GM12865 (cell line): ENCODE results near the gene RETREG1.

ENCODE experiments used
- DNase-seq: peaks from one replicate; pipeline ENCODE4 v3.0.0; 2010; ENCODE audit warnings: low read depth
- H3K4me3 ChIP-seq: 2 replicates; pipeline ENCODE4 v1.5.1; 2011; ENCODE audit warnings: mild to moderate bottlenecking, low read depth, low read length, control low read depth
- TF ChIP-seq, protein P1 (sequence below): IDR thresholded peaks from 2 replicates; pipeline ENCODE4 v1.5.1; 2011; ENCODE audit warnings: low read length, control low read depth, low read depth, inconsistent platforms; ENCODE audit not compliant: insufficient read depth; ENCODE audit errors: missing control alignments

The RETREG1 gene

DNA sequence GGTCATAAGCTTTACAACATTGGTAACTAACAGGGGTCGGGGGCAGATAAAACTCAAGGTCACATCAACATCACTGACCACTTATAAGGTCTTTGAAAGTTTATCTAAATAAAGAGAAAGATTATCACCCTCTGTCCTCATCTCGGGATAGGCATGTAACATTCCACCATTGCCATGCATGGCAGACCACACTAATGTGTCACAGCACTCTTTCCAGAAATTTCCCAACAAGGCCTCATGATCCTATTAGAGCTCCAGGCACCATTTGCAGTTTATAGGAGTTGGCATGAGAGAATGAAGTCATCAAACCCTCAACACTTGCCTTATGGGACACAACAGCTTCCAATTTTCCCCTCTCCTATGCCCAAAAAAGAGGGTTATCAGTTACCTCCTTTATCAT is 119.3 kb downstream of the RETREG1 start:
- no peak for DNase-seq
- no peak overlapping the region for H3K4me3 ChIP-seq
- TF ChIP-seq, protein P1, sequence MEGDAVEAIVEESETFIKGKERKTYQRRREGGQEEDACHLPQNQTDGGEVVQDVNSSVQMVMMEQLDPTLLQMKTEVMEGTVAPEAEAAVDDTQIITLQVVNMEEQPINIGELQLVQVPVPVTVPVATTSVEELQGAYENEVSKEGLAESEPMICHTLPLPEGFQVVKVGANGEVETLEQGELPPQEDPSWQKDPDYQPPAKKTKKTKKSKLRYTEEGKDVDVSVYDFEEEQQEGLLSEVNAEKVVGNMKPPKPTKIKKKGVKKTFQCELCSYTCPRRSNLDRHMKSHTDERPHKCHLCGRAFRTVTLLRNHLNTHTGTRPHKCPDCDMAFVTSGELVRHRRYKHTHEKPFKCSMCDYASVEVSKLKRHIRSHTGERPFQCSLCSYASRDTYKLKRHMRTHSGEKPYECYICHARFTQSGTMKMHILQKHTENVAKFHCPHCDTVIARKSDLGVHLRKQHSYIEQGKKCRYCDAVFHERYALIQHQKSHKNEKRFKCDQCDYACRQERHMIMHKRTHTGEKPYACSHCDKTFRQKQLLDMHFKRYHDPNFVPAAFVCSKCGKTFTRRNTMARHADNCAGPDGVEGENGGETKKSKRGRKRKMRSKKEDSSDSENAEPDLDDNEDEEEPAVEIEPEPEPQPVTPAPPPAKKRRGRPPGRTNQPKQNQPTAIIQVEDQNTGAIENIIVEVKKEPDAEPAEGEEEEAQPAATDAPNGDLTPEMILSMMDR: no peak

DNA sequence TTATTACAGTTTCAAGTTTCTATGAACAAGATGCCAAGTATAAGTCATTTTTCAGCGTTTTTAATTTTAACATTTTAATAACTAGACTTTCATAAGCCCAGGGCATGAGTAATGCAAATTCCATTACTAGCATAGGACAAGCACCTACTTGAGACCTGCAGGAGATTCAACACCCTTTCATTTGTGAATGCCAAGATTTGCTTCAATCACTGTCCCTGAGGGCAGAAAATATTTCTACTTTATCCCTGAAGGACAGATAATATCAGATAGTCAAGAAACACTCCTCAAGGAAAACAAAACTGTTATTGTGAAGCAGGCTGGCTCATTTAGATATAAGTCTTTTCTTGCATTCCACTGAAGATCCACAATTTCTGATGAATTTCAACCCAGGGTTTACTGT is 123.5 kb downstream of the RETREG1 start:
- no peak for DNase-seq
- H3K4me3 ChIP-seq: no peak overlapping the region
- TF ChIP-seq, protein P1: no peak

- TF ChIP-seq, protein P1: no peak
- no peak overlapping the region for H3K4me3 ChIP-seq
- DNase-seq: no peak
These were observed 124.2 kb downstream of the RETREG1 start for GRCh38 chr5:16492398-16493140.

DNA sequence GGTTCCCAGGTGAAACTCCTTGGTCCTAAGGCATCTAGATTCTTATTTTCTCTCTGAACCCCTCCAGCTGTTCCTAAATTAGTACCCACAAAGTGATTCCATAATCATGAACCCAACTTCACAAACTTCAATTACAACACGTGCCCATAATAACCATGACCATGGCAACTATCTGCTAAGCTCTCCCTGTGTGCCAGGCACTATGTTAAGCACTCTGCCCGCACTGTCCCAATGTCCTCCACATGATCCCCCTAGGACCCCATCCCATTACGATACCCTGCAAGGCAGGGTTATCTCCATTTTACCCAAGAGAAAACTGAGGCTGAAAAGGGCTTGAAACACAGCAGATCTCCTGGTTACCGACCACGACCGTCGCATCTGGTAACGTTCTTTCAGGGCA is 125.9 kb downstream of the RETREG1 start:
- H3K4me3 ChIP-seq: no peak overlapping the region
- TF ChIP-seq, protein P1: no peak
- DNase-seq: no peak

GRCh38 chr5:16489322-16489791 is 127.4 kb downstream of the RETREG1 start:
- H3K4me3 ChIP-seq: no peak overlapping the region
- TF ChIP-seq, protein P1: peak; percentile 35
- DNase-seq: peak; percentile 26

GRCh38 chr5:16487456-16487855 is 129.3 kb downstream of the RETREG1 start:
- no peak for DNase-seq
- TF ChIP-seq, protein P1: no peak
- H3K4me3 ChIP-seq: no peak overlapping the region

DNA sequence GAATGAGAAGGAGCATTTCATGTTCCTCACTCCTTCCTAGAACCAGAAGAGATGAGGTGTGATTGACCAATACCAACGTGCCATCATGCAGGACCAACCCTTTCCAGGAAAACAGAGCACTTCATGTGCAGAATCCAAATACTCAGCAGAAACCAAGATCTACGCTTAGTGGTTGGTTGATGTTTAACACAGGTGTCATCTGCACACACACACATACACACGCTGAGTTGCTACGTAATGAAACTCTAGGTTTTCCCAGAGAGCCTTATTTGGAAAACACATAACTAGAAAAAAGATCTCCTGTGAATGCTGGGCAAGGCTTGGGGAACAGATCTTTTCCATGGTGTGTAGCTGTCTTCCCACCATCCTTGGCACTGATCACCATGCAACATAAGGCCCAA is 130.1 kb downstream of the RETREG1 start:
- TF ChIP-seq, protein P1: no peak
- no peak overlapping the region for H3K4me3 ChIP-seq
- no peak for DNase-seq
